HCT116 (cell line): ENCODE results near the gene SMOC1. TPM values are rescaled to one million over a fixed set of nuclear protein-coding genes. Genes with fewer than 3 reads are reported as not detected.

Experiments
- ATAC-seq: fragments of 200-7000 bp; cut with Tn5 transposase; 2 replicates; pipeline ENCODE4 v1.9.1; 2020; ENCODE audit warnings: mild to moderate bottlenecking, moderate library complexity
- BruUV-seq: library from RNA; stranded (reverse); fragments of 400-500 nt; replicated peaks from 2 replicates; lab custom pipeline; 2021; lab: Mats Ljungman, UMichigan
- CTCF ChIA-PET: fragments of 300-600 bp; sonication (Branson Sonifier 250); formaldehyde crosslinking; loops from one replicate; lab custom pipeline; 2021; ENCODE audit warnings: antibody characterized with exemption; lab: Charles Lee
- POLR2A ChIA-PET: fragments of 300-600, 350-600 bp; sonication (Branson Sonifier 250); formaldehyde crosslinking; loops from one replicate; lab custom pipeline; 2021; ENCODE audit warnings: antibody characterized with exemption; lab: Charles Lee
- RAD21 ChIA-PET, 2 experiments: fragments of 300-600 bp; sonication (Branson Sonifier 250); formaldehyde crosslinking; loops; one replicate each; lab custom pipeline; 2023; ENCODE audit warnings: low total read pairs in 2 of 2; ENCODE audit not compliant: uncharacterized antibody in 2 of 2, unreplicated experiment in 2 of 2, low non-redundant PET in 1 of 2; lab: Charles Lee
- DNase-seq: peaks from one replicate; pipeline ENCODE4 v3.0.0-alpha.2; 2010; ENCODE audit warnings: low read depth, low spot score
- H2AFZ ChIP-seq: fragments of 200-600 bp; shearing (Covaris generic), sonication (generic); 2 replicates; pipeline ENCODE4 v1.6.1; 2017; ENCODE audit warnings: low read depth, mixed run types, mixed read lengths, antibody characterized with exemption, low read length; ENCODE audit not compliant: poor library complexity, severe bottlenecking
- H3K27ac ChIP-seq: 2 replicates; pipeline ENCODE4 v1.5.1; 2012; ENCODE audit warnings: low read depth, low read length
- H3K27me3 ChIP-seq: fragments of 200-600 bp; sonication (generic); 2 replicates; pipeline ENCODE4 v1.6.1; 2016; ENCODE audit warnings: mixed run types, low read length, mixed read lengths; ENCODE audit not compliant: insufficient read depth
- H3K36me3 ChIP-seq, 2 experiments: fragments of 200-500 bp in 1 of 2; fragments of 200-600 bp in 1 of 2; sonication (Bioruptor generic) in 1 of 2; sonication (generic) in 1 of 2; 2 replicates each; pipeline versions ENCODE4 v1.5.1 to v1.6.1; 2014 to 2016; ENCODE audit warnings: low read length in 2 of 2, inconsistent platforms in 1 of 2, mixed read lengths in 1 of 2, mixed run types in 1 of 2; ENCODE audit not compliant: insufficient read depth in 2 of 2, control insufficient read depth in 1 of 2
- H3K4me1 ChIP-seq, 2 experiments: fragments of 200-600 bp in 1 of 2; sonication (generic) in 1 of 2; 2 replicates each; pipeline versions ENCODE4 v1.5.1 to v1.6.1; 2012 to 2017; ENCODE audit warnings: low read length in 2 of 2, inconsistent platforms in 1 of 2, mild to moderate bottlenecking in 1 of 2, mixed read lengths in 1 of 2, mixed run types in 1 of 2, moderate library complexity in 1 of 2; ENCODE audit not compliant: insufficient read depth in 2 of 2, control insufficient read depth in 1 of 2
- H3K4me2 ChIP-seq: fragments of 200-600 bp; sonication (generic); 2 replicates; pipeline ENCODE4 v1.6.1; 2017; ENCODE audit warnings: mixed run types, low read length, mixed read lengths
- H3K4me3 ChIP-seq, 2 experiments: fragments of 200-600 bp in 1 of 2; sonication (generic) in 1 of 2; replicated peaks in 1 of 2; 2 replicates each; pipeline ENCODE4 v1.5.1; 2011 to 2016; ENCODE audit warnings: low read length in 2 of 2, control low read depth in 1 of 2, low read depth in 1 of 2, mild to moderate bottlenecking in 1 of 2, mixed read lengths in 1 of 2, mixed run types in 1 of 2
- H3K79me2 ChIP-seq: fragments of 200-600 bp; sonication (generic); 2 replicates; pipeline ENCODE4 v1.6.1; 2017; ENCODE audit warnings: mild to moderate bottlenecking, mixed run types, low read length, moderate library complexity, mixed read lengths; ENCODE audit not compliant: insufficient read depth
- H3K9ac ChIP-seq: fragments of 200-600 bp; sonication (generic); 2 replicates; pipeline ENCODE4 v1.6.1; 2016; ENCODE audit warnings: low read length, mixed read lengths
- H3K9me2 ChIP-seq: fragments of 200-600 bp; sonication (generic), shearing (Covaris generic); 2 replicates; pipeline ENCODE4 v1.6.1; 2017; ENCODE audit warnings: mixed run types, mild to moderate bottlenecking, moderate library complexity; ENCODE audit not compliant: insufficient read depth
- H3K9me3 ChIP-seq, 2 experiments: fragments of 200-500 bp in 1 of 2; fragments of 200-600 bp in 1 of 2; sonication (Bioruptor generic) in 1 of 2; sonication (generic) in 1 of 2; 2 replicates each; pipeline ENCODE4 v1.6.1; 2014 to 2017; ENCODE audit warnings: low read length in 2 of 2, mixed read lengths in 2 of 2, inconsistent platforms in 1 of 2, low read depth in 1 of 2, mild to moderate bottlenecking in 1 of 2, mixed run types in 1 of 2, moderate library complexity in 1 of 2; ENCODE audit not compliant: control insufficient read depth in 1 of 2, insufficient read depth in 1 of 2
- H4K20me1 ChIP-seq: fragments of 200-600 bp; sonication (generic), shearing (Covaris generic); 2 replicates; pipeline ENCODE4 v1.6.1; 2017; ENCODE audit warnings: mixed run types, mild to moderate bottlenecking, moderate library complexity; ENCODE audit not compliant: insufficient read depth
- CBX3 ChIP-seq: IDR thresholded peaks from 2 replicates; pipeline ENCODE4 v1.6.1; 2012; ENCODE audit warnings: low read depth
- CEBPB ChIP-seq: IDR thresholded peaks from 2 replicates; pipeline ENCODE4 v1.6.1; 2012; ENCODE audit warnings: low read depth
- ELF1 ChIP-seq: IDR thresholded peaks from 2 replicates; pipeline ENCODE4 v1.6.1; 2012; ENCODE audit warnings: low read depth, borderline replicate concordance
- EZH2phosphoT487 ChIP-seq: fragments of 200-600 bp; IDR thresholded peaks from 2 replicates; pipeline ENCODE4 v1.6.1; 2018; ENCODE audit warnings: antibody characterized with exemption, borderline replicate concordance
- FOSL1 ChIP-seq: IDR thresholded peaks from 2 replicates; pipeline ENCODE4 v1.6.1; 2012; ENCODE audit warnings: low read depth
- JUND ChIP-seq: IDR thresholded peaks from 2 replicates; pipeline ENCODE4 v1.6.1; 2012
- POLR2A ChIP-seq: IDR thresholded peaks from 2 replicates; pipeline ENCODE4 v1.7.0; 2011; ENCODE audit warnings: borderline replicate concordance; ENCODE audit not compliant: insufficient read depth, insufficient read length; ENCODE audit errors: extremely low read depth
- POLR2AphosphoS5 ChIP-seq: IDR thresholded peaks from 2 replicates; pipeline ENCODE4 v1.6.1; 2011; ENCODE audit warnings: mild to moderate bottlenecking, low read depth, low read length, moderate library complexity
- RAD21 ChIP-seq: IDR thresholded peaks from 2 replicates; pipeline ENCODE4 v1.6.1; 2012; ENCODE audit warnings: low read depth, mild to moderate bottlenecking
- SIN3A ChIP-seq: IDR thresholded peaks from 2 replicates; pipeline ENCODE4 v1.6.1; 2012; ENCODE audit warnings: low read depth
- SP1 ChIP-seq: IDR thresholded peaks from 2 replicates; pipeline ENCODE4 v1.6.1; 2012; ENCODE audit warnings: low read depth
- SRF ChIP-seq: IDR thresholded peaks from 2 replicates; pipeline ENCODE4 v1.6.1; 2012; ENCODE audit warnings: low read depth
- TCF7L2 ChIP-seq: IDR thresholded peaks from 2 replicates; pipeline ENCODE4 v1.7.0; 2011; ENCODE audit warnings: borderline replicate concordance, inconsistent platforms; ENCODE audit not compliant: insufficient read depth, insufficient read length; ENCODE audit errors: extremely low read depth
- YY1 ChIP-seq: IDR thresholded peaks from 2 replicates; pipeline ENCODE4 v1.6.1; 2011; ENCODE audit warnings: low read length, low read depth, moderate library complexity, mild to moderate bottlenecking; ENCODE audit not compliant: insufficient replicate concordance; ENCODE audit errors: extremely low read depth
- ZFX ChIP-seq: fragments of 450-650 bp; IDR thresholded peaks from 2 replicates; pipeline ENCODE4 v1.6.1; 2017
- ZNF274 ChIP-seq: fragments of 200-500 bp; sonication (Bioruptor generic); IDR thresholded peaks from 2 replicates; pipeline ENCODE4 v1.6.1; 2014; ENCODE audit warnings: mild to moderate bottlenecking, low read depth, low read length, inconsistent platforms
- intact Hi-C: fragments of 100-400 bp; cut with micrococcal nuclease; formaldehyde crosslinking; loops from 2 replicates; pipeline ENCODE4 v1.10.0; 2022
- total RNA-seq: library from RNA; stranded (reverse); gene quantifications from one replicate; pipeline ENCODE4 v1.2.1, GENCODE V29; 2021; ENCODE audit not compliant: unreplicated experiment
- TF ChIP-seq, protein P1 (sequence below): IDR thresholded peaks from 2 replicates; pipeline ENCODE4 v1.6.1; 2011; ENCODE audit warnings: mild to moderate bottlenecking, low read length, moderate library complexity; ENCODE audit not compliant: insufficient replicate concordance; ENCODE audit errors: extremely low read depth
- TF ChIP-seq, protein P2 (sequence below): IDR thresholded peaks from 2 replicates; pipeline ENCODE4 v1.6.1; 2012
- TF ChIP-seq, protein P3 (sequence below): IDR thresholded peaks from 2 replicates; pipeline ENCODE4 v1.6.1; 2012; ENCODE audit warnings: low read depth
- TF ChIP-seq, protein P4 (sequence below), 3 experiments: fragments of 200-600 bp in 1 of 3; sonication (generic) in 1 of 3; IDR thresholded peaks in 2 of 3; conservative IDR thresholded peaks in 1 of 3; 2 replicates each; pipeline ENCODE4 v1.5.1; 2012 to 2017; ENCODE audit warnings: low read depth in 2 of 3, low read length in 2 of 3, antibody characterized with exemption in 1 of 3, borderline replicate concordance in 1 of 3, control low read depth in 1 of 3, mild to moderate bottlenecking in 1 of 3, mixed read lengths in 1 of 3, mixed run types in 1 of 3, moderate library complexity in 1 of 3; ENCODE audit not compliant: insufficient read depth in 1 of 3

Gene SMOC1
- total RNA-seq, 1 experiment from 2014 or later, result not detected

DNA sequence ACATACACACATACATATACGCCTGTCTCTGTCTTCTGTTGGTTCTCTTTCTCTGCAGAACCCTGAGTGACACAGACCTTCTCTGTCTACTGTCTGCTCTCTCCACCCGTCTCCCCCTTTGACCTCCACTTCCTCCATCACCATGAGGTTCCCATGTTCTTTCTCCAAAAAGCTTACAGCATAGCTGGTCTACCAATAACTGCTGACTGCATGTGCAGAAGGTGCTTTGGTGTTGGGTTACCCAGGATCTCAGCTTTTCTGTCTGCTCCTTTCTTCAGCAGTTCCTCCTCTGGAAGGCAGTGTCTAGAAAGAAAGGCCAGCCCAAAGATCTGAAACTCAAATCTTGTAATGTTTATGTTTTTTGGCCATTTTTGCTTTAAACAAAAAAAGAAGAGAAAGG lies 125.6 kb downstream of the SMOC1 start:
- ATAC-seq, result no peak

More for the DNA sequence above, 125.6 kb downstream of the SMOC1 start:
- Histone ChIP-seq H3K27ac (no peak overlapping the region), H3K4me1 (no peaks in the 10 kb centered on the region), H3K9me2 (no peaks in the 10 kb centered on the region), H3K79me2 (no peaks in the 10 kb centered on the region), H3K27me3 (no peaks in the 10 kb centered on the region), H3K9ac (no peak overlapping the region), H3K4me2 (no peak overlapping the region), H3K4me3 (no peak overlapping the region), H3K36me3 (no peaks in the 10 kb centered on the region), H4K20me1 (no peaks in the 10 kb centered on the region), H3K9me3 (no peaks in the 10 kb centered on the region), H2AFZ (no peak overlapping the region)
- DNase-seq, result no peak
- no TSS peak for BruUV-seq
- TF ChIP-seq, protein P1, sequence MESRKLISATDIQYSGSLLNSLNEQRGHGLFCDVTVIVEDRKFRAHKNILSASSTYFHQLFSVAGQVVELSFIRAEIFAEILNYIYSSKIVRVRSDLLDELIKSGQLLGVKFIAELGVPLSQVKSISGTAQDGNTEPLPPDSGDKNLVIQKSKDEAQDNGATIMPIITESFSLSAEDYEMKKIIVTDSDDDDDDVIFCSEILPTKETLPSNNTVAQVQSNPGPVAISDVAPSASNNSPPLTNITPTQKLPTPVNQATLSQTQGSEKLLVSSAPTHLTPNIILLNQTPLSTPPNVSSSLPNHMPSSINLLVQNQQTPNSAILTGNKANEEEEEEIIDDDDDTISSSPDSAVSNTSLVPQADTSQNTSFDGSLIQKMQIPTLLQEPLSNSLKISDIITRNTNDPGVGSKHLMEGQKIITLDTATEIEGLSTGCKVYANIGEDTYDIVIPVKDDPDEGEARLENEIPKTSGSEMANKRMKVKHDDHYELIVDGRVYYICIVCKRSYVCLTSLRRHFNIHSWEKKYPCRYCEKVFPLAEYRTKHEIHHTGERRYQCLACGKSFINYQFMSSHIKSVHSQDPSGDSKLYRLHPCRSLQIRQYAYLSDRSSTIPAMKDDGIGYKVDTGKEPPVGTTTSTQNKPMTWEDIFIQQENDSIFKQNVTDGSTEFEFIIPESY, result no peak
- TF ChIP-seq, protein P2, sequence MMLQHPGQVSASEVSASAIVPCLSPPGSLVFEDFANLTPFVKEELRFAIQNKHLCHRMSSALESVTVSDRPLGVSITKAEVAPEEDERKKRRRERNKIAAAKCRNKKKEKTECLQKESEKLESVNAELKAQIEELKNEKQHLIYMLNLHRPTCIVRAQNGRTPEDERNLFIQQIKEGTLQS, result no peak
- TF ChIP-seq TCF7L2 (no peak), SRF (no peak), CEBPB (no peak), ZNF274 (no peak), CBX3 (no peak), ELF1 (no peak), POLR2AphosphoS5 (no peak), ZFX (no peak), SP1 (no peak), FOSL1 (no peak), EZH2phosphoT487 (no peak), RAD21 (no peak), POLR2A (no peak), JUND (no peak), SIN3A (no peak), YY1 (no peak)
- TF ChIP-seq, protein P3, sequence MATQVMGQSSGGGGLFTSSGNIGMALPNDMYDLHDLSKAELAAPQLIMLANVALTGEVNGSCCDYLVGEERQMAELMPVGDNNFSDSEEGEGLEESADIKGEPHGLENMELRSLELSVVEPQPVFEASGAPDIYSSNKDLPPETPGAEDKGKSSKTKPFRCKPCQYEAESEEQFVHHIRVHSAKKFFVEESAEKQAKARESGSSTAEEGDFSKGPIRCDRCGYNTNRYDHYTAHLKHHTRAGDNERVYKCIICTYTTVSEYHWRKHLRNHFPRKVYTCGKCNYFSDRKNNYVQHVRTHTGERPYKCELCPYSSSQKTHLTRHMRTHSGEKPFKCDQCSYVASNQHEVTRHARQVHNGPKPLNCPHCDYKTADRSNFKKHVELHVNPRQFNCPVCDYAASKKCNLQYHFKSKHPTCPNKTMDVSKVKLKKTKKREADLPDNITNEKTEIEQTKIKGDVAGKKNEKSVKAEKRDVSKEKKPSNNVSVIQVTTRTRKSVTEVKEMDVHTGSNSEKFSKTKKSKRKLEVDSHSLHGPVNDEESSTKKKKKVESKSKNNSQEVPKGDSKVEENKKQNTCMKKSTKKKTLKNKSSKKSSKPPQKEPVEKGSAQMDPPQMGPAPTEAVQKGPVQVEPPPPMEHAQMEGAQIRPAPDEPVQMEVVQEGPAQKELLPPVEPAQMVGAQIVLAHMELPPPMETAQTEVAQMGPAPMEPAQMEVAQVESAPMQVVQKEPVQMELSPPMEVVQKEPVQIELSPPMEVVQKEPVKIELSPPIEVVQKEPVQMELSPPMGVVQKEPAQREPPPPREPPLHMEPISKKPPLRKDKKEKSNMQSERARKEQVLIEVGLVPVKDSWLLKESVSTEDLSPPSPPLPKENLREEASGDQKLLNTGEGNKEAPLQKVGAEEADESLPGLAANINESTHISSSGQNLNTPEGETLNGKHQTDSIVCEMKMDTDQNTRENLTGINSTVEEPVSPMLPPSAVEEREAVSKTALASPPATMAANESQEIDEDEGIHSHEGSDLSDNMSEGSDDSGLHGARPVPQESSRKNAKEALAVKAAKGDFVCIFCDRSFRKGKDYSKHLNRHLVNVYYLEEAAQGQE, result no peak
- TF ChIP-seq, protein P4, sequence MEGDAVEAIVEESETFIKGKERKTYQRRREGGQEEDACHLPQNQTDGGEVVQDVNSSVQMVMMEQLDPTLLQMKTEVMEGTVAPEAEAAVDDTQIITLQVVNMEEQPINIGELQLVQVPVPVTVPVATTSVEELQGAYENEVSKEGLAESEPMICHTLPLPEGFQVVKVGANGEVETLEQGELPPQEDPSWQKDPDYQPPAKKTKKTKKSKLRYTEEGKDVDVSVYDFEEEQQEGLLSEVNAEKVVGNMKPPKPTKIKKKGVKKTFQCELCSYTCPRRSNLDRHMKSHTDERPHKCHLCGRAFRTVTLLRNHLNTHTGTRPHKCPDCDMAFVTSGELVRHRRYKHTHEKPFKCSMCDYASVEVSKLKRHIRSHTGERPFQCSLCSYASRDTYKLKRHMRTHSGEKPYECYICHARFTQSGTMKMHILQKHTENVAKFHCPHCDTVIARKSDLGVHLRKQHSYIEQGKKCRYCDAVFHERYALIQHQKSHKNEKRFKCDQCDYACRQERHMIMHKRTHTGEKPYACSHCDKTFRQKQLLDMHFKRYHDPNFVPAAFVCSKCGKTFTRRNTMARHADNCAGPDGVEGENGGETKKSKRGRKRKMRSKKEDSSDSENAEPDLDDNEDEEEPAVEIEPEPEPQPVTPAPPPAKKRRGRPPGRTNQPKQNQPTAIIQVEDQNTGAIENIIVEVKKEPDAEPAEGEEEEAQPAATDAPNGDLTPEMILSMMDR (IDR thresholded peaks at IDR 0.05 in 2 of 3, conservative IDR thresholded peaks at IDR 0.05 in 1 of 3; ENCODE audit: borderline replicate concordance in 1 of 3, insufficient read depth in 1 of 3, low read depth in 2 of 3, low read length in 2 of 3), result no peak
- ChIA-PET CTCF (no interaction called here), RAD21 (no interaction called here), POLR2A (no interaction called here)
- intact Hi-C loops, result no loop called here
